Measurements from ENCODE around the gene PLA2G12B. TPM values are rescaled to one million over a fixed set of nuclear protein-coding genes. Genes with fewer than 3 reads are reported as not detected.

Gene PLA2G12B
- polyA plus RNA-seq, 3 donors, result not detected

DNA sequence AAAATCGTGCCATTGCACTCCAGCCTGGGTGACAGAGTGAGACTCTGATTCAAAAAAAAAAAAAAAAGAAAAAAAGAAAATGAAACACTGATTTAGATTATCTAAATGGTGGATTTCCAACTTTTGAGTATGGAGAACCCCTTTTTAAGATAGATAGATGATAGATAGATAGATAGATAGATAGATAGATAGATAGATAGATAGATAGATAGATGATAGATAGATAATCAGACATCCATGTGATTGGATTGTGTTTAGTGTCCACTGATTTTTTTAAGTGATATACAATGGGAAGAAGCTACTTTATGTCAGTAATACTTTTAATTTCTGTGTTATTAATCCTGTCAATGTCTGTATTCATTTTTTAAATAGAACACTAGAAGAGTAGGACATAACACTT lies 55.1 kb downstream of the PLA2G12B start:
- H2AFZ ChIP-seq (ENCODE audit: insufficient read depth, low read depth, low read length, poor library complexity, severe bottlenecking), result no peak overlapping the region
- no peaks in the 10 kb centered on the region for H3K36me3 ChIP-seq (replicated peaks in 1 of 2; ENCODE audit: control insufficient read depth in 1 of 2, insufficient read depth in 2 of 2, low read length in 2 of 2)
- no peaks in the 10 kb centered on the region for H4K20me1 ChIP-seq (ENCODE audit: insufficient read depth, low read length)
- no peaks in the 10 kb centered on the region for H3K27me3 ChIP-seq (ENCODE audit: control insufficient read depth in 2 of 2, insufficient read depth in 2 of 2, low read length in 2 of 2)
- DNase-seq, result no peak
- no peaks in the 10 kb centered on the region for H3K79me2 ChIP-seq (ENCODE audit: insufficient read depth, low read length)
- TF ChIP-seq, protein P1, sequence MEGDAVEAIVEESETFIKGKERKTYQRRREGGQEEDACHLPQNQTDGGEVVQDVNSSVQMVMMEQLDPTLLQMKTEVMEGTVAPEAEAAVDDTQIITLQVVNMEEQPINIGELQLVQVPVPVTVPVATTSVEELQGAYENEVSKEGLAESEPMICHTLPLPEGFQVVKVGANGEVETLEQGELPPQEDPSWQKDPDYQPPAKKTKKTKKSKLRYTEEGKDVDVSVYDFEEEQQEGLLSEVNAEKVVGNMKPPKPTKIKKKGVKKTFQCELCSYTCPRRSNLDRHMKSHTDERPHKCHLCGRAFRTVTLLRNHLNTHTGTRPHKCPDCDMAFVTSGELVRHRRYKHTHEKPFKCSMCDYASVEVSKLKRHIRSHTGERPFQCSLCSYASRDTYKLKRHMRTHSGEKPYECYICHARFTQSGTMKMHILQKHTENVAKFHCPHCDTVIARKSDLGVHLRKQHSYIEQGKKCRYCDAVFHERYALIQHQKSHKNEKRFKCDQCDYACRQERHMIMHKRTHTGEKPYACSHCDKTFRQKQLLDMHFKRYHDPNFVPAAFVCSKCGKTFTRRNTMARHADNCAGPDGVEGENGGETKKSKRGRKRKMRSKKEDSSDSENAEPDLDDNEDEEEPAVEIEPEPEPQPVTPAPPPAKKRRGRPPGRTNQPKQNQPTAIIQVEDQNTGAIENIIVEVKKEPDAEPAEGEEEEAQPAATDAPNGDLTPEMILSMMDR (IDR thresholded peaks at IDR 0.05), result no peak
- Mint-ChIP-seq H3K27me3 (ENCODE audit: low read depth in 3 of 3) (peaks cover 0 to 2% (median 0%) of the 10 kb centered on the region in 3 donors), H3K36me3 (no peaks in the 10 kb centered on the region), H3K9me3 (peaks cover 0 to 4% (median 0%) of the 10 kb centered on the region in 7 donors), H3K4me1 (peaks cover 7% of the 10 kb centered on the region), H3K4me3 (no peak overlapping the region), H3K27ac (no peak overlapping the region)
- no peak overlapping the region for H3K9ac ChIP-seq (ENCODE audit: insufficient read depth, low read length, poor library complexity, severe bottlenecking)
- no peaks in the 10 kb centered on the region for H3K9me3 ChIP-seq (replicated peaks in 1 of 2; ENCODE audit: control insufficient read depth in 1 of 2, insufficient read depth in 1 of 2, low read length in 2 of 2)
- no peak overlapping the region for H3K4me3 ChIP-seq (replicated peaks in 1 of 3; ENCODE audit: low read depth in 2 of 3, low read length in 3 of 3)
- intact Hi-C loops (cut with micrococcal nuclease), result no loop called here
- H3K4me1 ChIP-seq (ENCODE audit: control insufficient read depth in 1 of 2, insufficient read depth in 2 of 2, low read length in 2 of 2), result peaks cover under 1 to 6% of the 10 kb centered on the region in 2 donors
- H3K27ac ChIP-seq (ENCODE audit: low read depth in 1 of 2, low read length in 2 of 2), result no peak overlapping the region
- no peak overlapping the region for H3K4me2 ChIP-seq (replicated peaks; ENCODE audit: extremely low read depth, low read length, poor library complexity, severe bottlenecking)
- no CpG with 5 or more reads among the region's 1 CpG for WGBS (ENCODE audit: insufficient coverage)

DNA sequence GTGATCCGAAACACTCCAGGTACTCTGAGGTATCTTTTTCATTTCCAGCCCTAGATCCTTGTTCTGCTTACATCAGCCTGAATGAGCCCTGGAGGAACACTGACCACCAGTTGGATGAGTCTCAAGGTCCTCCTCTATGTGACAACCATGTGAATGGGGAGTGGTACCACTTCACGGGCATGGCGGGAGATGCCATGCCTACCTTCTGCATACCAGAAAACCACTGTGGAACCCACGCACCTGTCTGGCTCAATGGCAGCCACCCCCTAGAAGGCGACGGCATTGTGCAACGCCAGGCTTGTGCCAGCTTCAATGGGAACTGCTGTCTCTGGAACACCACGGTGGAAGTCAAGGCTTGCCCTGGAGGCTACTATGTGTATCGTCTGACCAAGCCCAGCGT lies 56.0 kb downstream of the PLA2G12B start:
- intact Hi-C loops (cut with micrococcal nuclease), result no loop called here
- Histone ChIP-seq H3K27ac (ENCODE audit: low read depth in 1 of 2, low read length in 2 of 2) (no peak overlapping the region), H3K9ac (ENCODE audit: insufficient read depth, low read length, poor library complexity, severe bottlenecking) (no peak overlapping the region), H3K4me2 (replicated peaks; ENCODE audit: extremely low read depth, low read length, poor library complexity, severe bottlenecking) (no peak overlapping the region), H3K4me1 (ENCODE audit: control insufficient read depth in 1 of 2, insufficient read depth in 2 of 2, low read length in 2 of 2) (no peaks in the 10 kb centered on the region), H3K9me3 (replicated peaks in 1 of 2; ENCODE audit: control insufficient read depth in 1 of 2, insufficient read depth in 1 of 2, low read length in 2 of 2) (no peaks in the 10 kb centered on the region), H2AFZ (ENCODE audit: insufficient read depth, low read depth, low read length, poor library complexity, severe bottlenecking) (no peak overlapping the region), H3K4me3 (replicated peaks in 1 of 3; ENCODE audit: low read depth in 2 of 3, low read length in 3 of 3) (no peak overlapping the region), H4K20me1 (ENCODE audit: insufficient read depth, low read length) (no peaks in the 10 kb centered on the region), H3K36me3 (replicated peaks in 1 of 2; ENCODE audit: control insufficient read depth in 1 of 2, insufficient read depth in 2 of 2, low read length in 2 of 2) (no peaks in the 10 kb centered on the region), H3K79me2 (ENCODE audit: insufficient read depth, low read length) (no peaks in the 10 kb centered on the region), H3K27me3 (ENCODE audit: control insufficient read depth in 2 of 2, insufficient read depth in 2 of 2, low read length in 2 of 2) (no peaks in the 10 kb centered on the region)
- Mint-ChIP-seq H3K4me3 (no peak overlapping the region), H3K27ac (no peak overlapping the region), H3K36me3 (no peaks in the 10 kb centered on the region), H3K4me1 (no peaks in the 10 kb centered on the region), H3K9me3 (peaks cover 0 to 4% (median 0%) of the 10 kb centered on the region in 7 donors), H3K27me3 (ENCODE audit: low read depth in 3 of 3) (peaks cover 0 to 2% (median 0%) of the 10 kb centered on the region in 3 donors)
- 90% methylated on average over 6 of the region's 10 CpGs for WGBS (ENCODE audit: insufficient coverage)
- TF ChIP-seq, protein P1 (IDR thresholded peaks at IDR 0.05), result no peak
- no peak for DNase-seq

Data from CD14-positive monocyte (primary cell).